Endothelial cell of umbilical vein (primary cell): ENCODE measurements around the gene LARGE1. TPM values are rescaled to one million over a fixed set of nuclear protein-coding genes. Genes with fewer than 3 reads are reported as not detected.

ENCODE experiments used
- BruUV-seq: library from RNA; stranded (reverse); fragments of 400-500 nt; replicated peaks from 2 replicates; lab custom pipeline; 2021; lab: Mats Ljungman, UMichigan
- CTCF ChIA-PET: fragments of 300-600, 350-600 bp; sonication (Branson Sonifier 250); formaldehyde crosslinking; loops from one replicate; lab custom pipeline; 2021; ENCODE audit warnings: antibody characterized with exemption, inconsistent platforms; lab: Charles Lee
- POLR2A ChIA-PET: fragments of 300-600, 350-600 bp; sonication (Branson Sonifier 250); formaldehyde crosslinking; loops from one replicate; lab custom pipeline; 2021; ENCODE audit warnings: antibody characterized with exemption, inconsistent platforms; lab: Charles Lee
- DNase-seq: peaks from one replicate; pipeline ENCODE4 v3.0.0-alpha.2; 2011; ENCODE audit warnings: low read depth, low spot score
- FAIRE-seq: peaks from 2 replicates; lab custom pipeline; 2011; peaks lifted over from hg19 to GRCh38; lab: Jason Lieb, UNC
- H2AFZ ChIP-seq: 2 replicates; pipeline ENCODE4 v1.6.0; 2012; ENCODE audit warnings: low read depth, low read length, control low read depth, inconsistent platforms
- H3K27ac ChIP-seq: 2 replicates; pipeline ENCODE4 v1.5.1; 2011; ENCODE audit warnings: low read depth, mild to moderate bottlenecking, control low read depth, low read length, moderate library complexity; ENCODE audit not compliant: insufficient read depth
- H3K27me3 ChIP-seq, 2 experiments: 2 replicates each; pipeline versions ENCODE4 v1.6.0 to v1.6.1; 2011; ENCODE audit warnings: low read length in 2 of 2, mixed read lengths in 1 of 2; ENCODE audit not compliant: control insufficient read depth in 2 of 2, insufficient read depth in 2 of 2
- H3K36me3 ChIP-seq, 2 experiments: 2 replicates in 1 of 2; 3 replicates in 1 of 2; pipeline ENCODE4 v1.5.1; 2011; ENCODE audit warnings: low read length in 2 of 2, mild to moderate bottlenecking in 1 of 2, moderate library complexity in 1 of 2; ENCODE audit not compliant: control insufficient read depth in 2 of 2, insufficient read depth in 2 of 2; ENCODE audit errors: extremely low read depth in 1 of 2
- H3K4me1 ChIP-seq: 3 replicates; pipeline ENCODE4 v1.5.1; 2011; ENCODE audit warnings: mild to moderate bottlenecking, low read length; ENCODE audit not compliant: control insufficient read depth, insufficient read depth; ENCODE audit errors: extremely low read depth
- H3K4me2 ChIP-seq: 2 replicates; pipeline ENCODE4 v1.6.1; 2011; ENCODE audit warnings: low read length, control low read depth, mixed read lengths; ENCODE audit not compliant: insufficient read depth
- H3K4me3 ChIP-seq, 3 experiments: fragments of 200-600 bp in 1 of 3; sonication (generic), shearing (Covaris generic) in 1 of 3; replicated peaks in 1 of 3; 2 replicates each; pipeline ENCODE4 v1.5.1; 2011 to 2016; ENCODE audit warnings: control low read depth in 3 of 3, low read length in 3 of 3, mild to moderate bottlenecking in 2 of 3, inconsistent platforms in 1 of 3, low read depth in 1 of 3, moderate library complexity in 1 of 3; ENCODE audit not compliant: insufficient read depth in 1 of 3
- H3K79me2 ChIP-seq: 2 replicates; pipeline ENCODE4 v1.6.0; 2012; ENCODE audit warnings: low read length, inconsistent platforms; ENCODE audit not compliant: control insufficient read depth, insufficient read depth
- H3K9ac ChIP-seq: replicated peaks from 2 replicates; pipeline ENCODE3; 2011; ENCODE audit warnings: low read length, control low read depth; ENCODE audit not compliant: insufficient read depth; ENCODE audit errors: extremely low read depth
- H3K9me1 ChIP-seq: replicated peaks from 3 replicates; pipeline ENCODE4 v1.6.0; 2011; ENCODE audit warnings: mild to moderate bottlenecking, low read length; ENCODE audit not compliant: control insufficient read depth, insufficient read depth; ENCODE audit errors: extremely low read depth
- H3K9me3 ChIP-seq: replicated peaks from 2 replicates; pipeline ENCODE4 v1.5.1; 2012; ENCODE audit warnings: low read length, inconsistent platforms; ENCODE audit not compliant: control insufficient read depth, insufficient read depth
- H4K20me1 ChIP-seq: replicated peaks from 2 replicates; pipeline ENCODE3; 2011; ENCODE audit warnings: mild to moderate bottlenecking, low read length; ENCODE audit not compliant: control insufficient read depth, insufficient read depth; ENCODE audit errors: extremely low read depth
- CTCF ChIP-seq, 2 donors: IDR thresholded peaks; 1 replicate in 1 of 2; 2 replicates in 1 of 2; pipeline ENCODE4 v1.5.1; 2011; ENCODE audit warnings: low read length in 2 of 2, mild to moderate bottlenecking in 2 of 2, moderate library complexity in 2 of 2, control low read depth in 1 of 2, inconsistent platforms in 1 of 2, low read depth in 1 of 2; ENCODE audit not compliant: insufficient read depth in 1 of 2; ENCODE audit errors: extremely low read depth in 1 of 2
- EZH2 ChIP-seq: IDR thresholded peaks from 2 replicates; pipeline ENCODE4 v1.6.1; 2012; ENCODE audit warnings: borderline replicate concordance, low read depth, mild to moderate bottlenecking, moderate library complexity, low read length, inconsistent platforms; ENCODE audit not compliant: severe bottlenecking
- FOS ChIP-seq: IDR thresholded peaks from 2 replicates; pipeline ENCODE4 v1.6.1; 2011; ENCODE audit warnings: mild to moderate bottlenecking, low read length, moderate library complexity, borderline replicate concordance; ENCODE audit not compliant: insufficient read depth
- GATA2 ChIP-seq: IDR thresholded peaks from 2 replicates; pipeline ENCODE4 v1.7.0; 2011; ENCODE audit warnings: low read depth, mild to moderate bottlenecking, moderate library complexity, mixed read lengths, low read length; ENCODE audit not compliant: insufficient read length, insufficient read depth
- JUN ChIP-seq: IDR thresholded peaks from 2 replicates; pipeline ENCODE4 v1.6.1; 2011; ENCODE audit warnings: borderline replicate concordance, low read depth; ENCODE audit not compliant: insufficient read length, insufficient read depth
- MAX ChIP-seq: IDR thresholded peaks from 2 replicates; pipeline ENCODE4 v1.6.1; 2011; ENCODE audit not compliant: insufficient read depth, insufficient read length
- MYC ChIP-seq: IDR thresholded peaks from one replicate; pipeline ENCODE4 v1.6.1; 2011; ENCODE audit warnings: mild to moderate bottlenecking, low read depth, low read length
- POLR2A ChIP-seq: IDR thresholded peaks from 2 replicates; pipeline ENCODE4 v1.6.1; 2012; ENCODE audit warnings: low read depth, mild to moderate bottlenecking, control low read depth, low read length
- POLR2AphosphoS5 ChIP-seq: IDR thresholded peaks from 2 replicates; pipeline ENCODE4 v1.6.1; 2012; ENCODE audit warnings: low read depth, mild to moderate bottlenecking, control low read depth, low read length, moderate library complexity; ENCODE audit not compliant: insufficient read depth
- dilution Hi-C: fragments of 300-500 bp; cut with MboI; formaldehyde crosslinking; loops from one replicate; pipeline ENCODE4 v1.15.0; 2019; ENCODE audit warnings: low sequenced_read_pairs; ENCODE audit not compliant: extremely low pct_ligation_motif_present
- intact Hi-C: fragments of 100-400 bp; cut with micrococcal nuclease; formaldehyde crosslinking; loops from one replicate; pipeline ENCODE4 v1.10.0; 2022
- polyA plus RNA-seq, 4 experiments: library from polyadenylated mRNA; depleted of rRNA in 3 of 4; stranded (reverse) in 3 of 4; unstranded in 1 of 4; fragments of >200 nt; gene quantifications; 2 replicates each; pipeline versions ENCODE4 v1.2.1 to v1.2.3, GENCODE V29; 2011 to 2012; ENCODE audit warnings: missing spikeins in 1 of 4
- total RNA-seq: library from RNA; stranded (reverse); gene quantifications from 2 replicates; pipeline ENCODE4 v1.2.3, GENCODE V29; 2021

The LARGE1 gene
- total and polyA plus RNA-seq, 2 donors (not counting 3 experiments of a cell fraction or from before 2014, with no cell fraction given) = 0.95 to 4.4 TPM

GRCh38 chr22:33726294-33726734 lies 194.0 kb downstream of the LARGE1 start:
- intact Hi-C loops = no loop called here
- Histone ChIP-seq H3K9me3 (peaks cover 14% of the 10 kb centered on the region), H3K27ac (no peak overlapping the region), H3K27me3 (no peaks in the 10 kb centered on the region), H3K4me1 (no peaks in the 10 kb centered on the region), H3K9ac (no peak overlapping the region), H3K79me2 (no peaks in the 10 kb centered on the region), H4K20me1 (no peaks in the 10 kb centered on the region), H3K36me3 (no peaks in the 10 kb centered on the region), H3K4me2 (no peak overlapping the region), H3K9me1 (no peaks in the 10 kb centered on the region), H2AFZ (no peak overlapping the region), H3K4me3 (no peak overlapping the region)
- DNase-seq = no peak
- dilution Hi-C loops = no loop called here
- no TSS peak for BruUV-seq
- TF ChIP-seq MYC (no peak), POLR2A (no peak), POLR2AphosphoS5 (no peak), GATA2 (no peak), CTCF (IDR thresholded peaks at IDR 0.05; ENCODE audit: extremely low read depth in 1 of 2, insufficient read depth in 1 of 2, low read depth in 1 of 2, low read length in 2 of 2) (no peak), EZH2 (no peak), MAX (no peak), JUN (no peak), FOS (no peak)
- FAIRE-seq = no peak
- ChIA-PET POLR2A (no interaction called here), CTCF (no interaction called here)
